ENCODE measurements around the gene LEAP2. TPM values are rescaled to one million over a fixed set of nuclear protein-coding genes. Genes with fewer than 3 reads are reported as not detected.

LEAP2 gene
- total RNA-seq, 1 experiment from 2014 or later = 1.4 TPM

DNA sequence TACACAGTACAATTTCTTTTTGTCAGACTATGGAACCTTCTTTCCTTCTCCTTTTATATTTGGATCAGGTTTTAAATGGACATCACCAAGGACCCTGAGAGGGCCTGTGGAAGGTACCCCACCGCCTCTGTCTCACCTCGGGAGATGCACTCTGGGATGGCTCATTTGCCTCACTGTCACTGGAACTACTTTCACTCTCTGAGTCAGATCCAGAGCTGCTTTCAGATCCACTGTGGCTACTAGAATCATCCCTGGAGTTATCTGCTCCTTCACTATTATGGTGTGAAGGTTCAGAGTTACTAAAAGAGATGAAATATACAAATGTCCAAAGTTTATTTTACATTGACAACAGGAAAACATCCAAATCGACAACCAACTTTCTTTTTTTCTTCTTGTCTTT, 24.6 kb downstream of the LEAP2 start:
- no peak overlapping the region for H3K27ac Mint-ChIP-seq
- no peak overlapping the region for H3K56ac ChIP-seq (ENCODE audit: insufficient read length, low read depth, low read length)
- H4K8ac ChIP-seq (replicated peaks; ENCODE audit: insufficient read length, low read depth, low read length) = no peak overlapping the region
- H3K27ac ChIP-seq (ENCODE audit: insufficient read length, low read depth, low read length) = no peak overlapping the region
- H3K27me3 Mint-ChIP-seq (ENCODE audit: low read depth) = no peaks in the 10 kb centered on the region
- H3K18ac ChIP-seq (ENCODE audit: insufficient read length, low read depth, low read length) = no peak overlapping the region
- H3K14ac ChIP-seq (ENCODE audit: insufficient read depth, low read length) = no peak overlapping the region
- no peak overlapping the region for H3K23ac ChIP-seq (ENCODE audit: insufficient read length, low read depth, low read length)
- no peak overlapping the region for H3K4me2 ChIP-seq (ENCODE audit: insufficient read depth, insufficient read length, low read length)
- H3K23me2 ChIP-seq (ENCODE audit: insufficient read length, low read depth, low read length, poor library complexity, severe bottlenecking) = no peaks in the 10 kb centered on the region
- H2BK15ac ChIP-seq (ENCODE audit: low read depth, low read length) = no peak overlapping the region
- no peaks in the 10 kb centered on the region for H3K79me1 ChIP-seq (ENCODE audit: insufficient read depth, low read depth, low read length, poor library complexity, severe bottlenecking)
- H3K79me2 ChIP-seq (ENCODE audit: insufficient read depth, low read length) = no peaks in the 10 kb centered on the region
- no peak for DNase-seq
- H3T11ph ChIP-seq (ENCODE audit: low read length) = no peak overlapping the region
- H2AFZ ChIP-seq (ENCODE audit: low read length) = no peak overlapping the region
- no peak overlapping the region for H2BK12ac ChIP-seq (ENCODE audit: insufficient read length, low read depth, low read length)
- H2BK120ac ChIP-seq (ENCODE audit: low read depth, low read length, poor library complexity, severe bottlenecking) = no peak overlapping the region
- peaks cover 27 to 62% (median 59%) of the 10 kb centered on the region in 3 experiments; a peak in 6 of 7 replicates for H3K36me3 Mint-ChIP-seq (ENCODE audit: insufficient read depth in 1 of 3, low read depth in 3 of 3)
- no peak overlapping the region for H2BK5ac ChIP-seq (ENCODE audit: insufficient read length, low read length)
- no peak overlapping the region for H3K4ac ChIP-seq (ENCODE audit: low read depth, low read length)
- TF ChIP-seq, protein P1, sequence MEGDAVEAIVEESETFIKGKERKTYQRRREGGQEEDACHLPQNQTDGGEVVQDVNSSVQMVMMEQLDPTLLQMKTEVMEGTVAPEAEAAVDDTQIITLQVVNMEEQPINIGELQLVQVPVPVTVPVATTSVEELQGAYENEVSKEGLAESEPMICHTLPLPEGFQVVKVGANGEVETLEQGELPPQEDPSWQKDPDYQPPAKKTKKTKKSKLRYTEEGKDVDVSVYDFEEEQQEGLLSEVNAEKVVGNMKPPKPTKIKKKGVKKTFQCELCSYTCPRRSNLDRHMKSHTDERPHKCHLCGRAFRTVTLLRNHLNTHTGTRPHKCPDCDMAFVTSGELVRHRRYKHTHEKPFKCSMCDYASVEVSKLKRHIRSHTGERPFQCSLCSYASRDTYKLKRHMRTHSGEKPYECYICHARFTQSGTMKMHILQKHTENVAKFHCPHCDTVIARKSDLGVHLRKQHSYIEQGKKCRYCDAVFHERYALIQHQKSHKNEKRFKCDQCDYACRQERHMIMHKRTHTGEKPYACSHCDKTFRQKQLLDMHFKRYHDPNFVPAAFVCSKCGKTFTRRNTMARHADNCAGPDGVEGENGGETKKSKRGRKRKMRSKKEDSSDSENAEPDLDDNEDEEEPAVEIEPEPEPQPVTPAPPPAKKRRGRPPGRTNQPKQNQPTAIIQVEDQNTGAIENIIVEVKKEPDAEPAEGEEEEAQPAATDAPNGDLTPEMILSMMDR (conservative IDR thresholded peaks at IDR 0.05) = no peak
- no peaks in the 10 kb centered on the region for H3K9me3 Mint-ChIP-seq
- no peaks in the 10 kb centered on the region for H3K9me3 ChIP-seq (ENCODE audit: control insufficient read depth, low read depth, low read length)
- no peaks in the 10 kb centered on the region for H3K4me1 ChIP-seq (ENCODE audit: insufficient read depth, low read length)
- no peak overlapping the region for H3K9ac ChIP-seq (ENCODE audit: extremely low read depth, insufficient read length, low read length)
- H3K4me1 Mint-ChIP-seq = no peaks in the 10 kb centered on the region
- WGBS (ENCODE audit: extremely low coverage, insufficient read length, low lambda C conversion rate) = no CpG with 5 or more reads among the region's 3 CpGs
- H2AK5ac ChIP-seq (ENCODE audit: insufficient read length, low read length) = no peak overlapping the region
- H4K20me1 ChIP-seq (ENCODE audit: control insufficient read depth, insufficient read depth, insufficient read length) = no peaks in the 10 kb centered on the region
- H3K27me3 ChIP-seq (ENCODE audit: insufficient read depth, low read length) = no peaks in the 10 kb centered on the region; the same call in 1 of the 2 replicates
- H4K5ac ChIP-seq (ENCODE audit: insufficient read length, low read depth, low read length) = no peak overlapping the region
- H4K91ac ChIP-seq (ENCODE audit: insufficient read length, low read depth, low read length) = no peak overlapping the region
- H3K4me3 Mint-ChIP-seq = no peak overlapping the region
- H2BK20ac ChIP-seq (ENCODE audit: low read depth, low read length, poor library complexity, severe bottlenecking) = no peak overlapping the region

Data from H9 (cell line).